Progenitor cell of endocrine pancreas (in vitro differentiated cells): ENCODE results near the gene DGCR8. TPM values are rescaled to one million over a fixed set of nuclear protein-coding genes. Genes with fewer than 3 reads are reported as not detected.

ENCODE experiments used
- DNase-seq: peaks from one replicate; pipeline ENCODE4 v3.0.0; 2021; ENCODE audit warnings: low spot score; ENCODE audit not compliant: unreplicated experiment
- H3K27ac Mint-ChIP-seq: 2 replicates; pipeline ENCODE4 v1.8.0; 2021; ENCODE audit warnings: mild to moderate bottlenecking, moderate library complexity, mixed read lengths
- H3K27me3 Mint-ChIP-seq: 2 replicates; pipeline ENCODE4 v1.8.0; 2021; ENCODE audit warnings: mixed read lengths
- H3K36me3 Mint-ChIP-seq: 2 replicates; pipeline ENCODE4 v1.8.0; 2022; ENCODE audit warnings: mixed read lengths; ENCODE audit not compliant: insufficient read depth
- H3K4me1 Mint-ChIP-seq: 2 replicates; pipeline ENCODE4 v1.8.0; 2021; ENCODE audit warnings: low read depth, mixed read lengths
- H3K4me3 Mint-ChIP-seq: 2 replicates; pipeline ENCODE4 v1.8.0; 2021; ENCODE audit warnings: low read depth, mild to moderate bottlenecking, moderate library complexity, mixed read lengths
- H3K9me3 Mint-ChIP-seq: 2 replicates; pipeline ENCODE4 v1.8.0; 2021; ENCODE audit warnings: low read depth, mixed read lengths
- CTCF ChIP-seq: fragments of 200-600 bp; sonication (generic); IDR thresholded peaks from one replicate; pipeline ENCODE4 v1.5.0; 2021; ENCODE audit warnings: antibody characterized with exemption, mild to moderate bottlenecking; ENCODE audit not compliant: unreplicated experiment
- total RNA-seq: library from RNA; stranded (reverse); gene quantifications from 2 replicates; pipeline ENCODE4 v1.2.1, GENCODE V29; 2021

The DGCR8 gene
- total RNA-seq, 1 donor from 2014 or later: 75.8 TPM

DNA sequence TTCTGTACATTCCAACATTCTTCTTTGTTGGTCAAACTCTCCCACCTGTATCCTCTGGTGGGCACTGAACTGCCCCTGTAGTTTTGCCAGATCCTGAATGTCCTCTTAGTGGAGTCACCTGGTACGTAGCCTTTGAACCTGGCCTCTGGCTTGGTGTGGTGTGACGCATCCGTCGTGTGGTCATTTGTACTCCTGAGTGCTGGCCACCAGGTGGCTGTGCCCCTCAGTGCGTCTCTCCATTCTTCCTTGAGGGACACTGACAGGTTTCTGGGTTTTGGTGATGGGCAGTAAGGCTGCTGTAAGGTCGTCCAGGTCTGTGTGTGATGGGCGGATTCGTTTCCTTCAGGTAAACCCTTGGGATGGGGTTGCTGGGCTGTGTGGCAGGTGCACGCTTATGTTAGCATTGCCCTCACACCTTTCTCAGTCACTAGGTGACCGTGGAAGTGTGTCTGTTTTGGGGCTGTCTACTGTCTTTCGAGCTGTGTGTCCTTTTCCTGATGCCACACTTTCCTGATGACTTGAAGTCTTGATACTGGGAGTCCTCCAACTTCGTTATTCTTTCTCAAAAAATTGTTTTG, 22.3 kb downstream of the DGCR8 start:
- H3K4me1 Mint-ChIP-seq: no peaks in the 10 kb centered on the region
- DNase-seq: no peak
- no peaks in the 10 kb centered on the region for H3K9me3 Mint-ChIP-seq
- peaks cover 10% of the 10 kb centered on the region for H3K36me3 Mint-ChIP-seq
- TF ChIP-seq CTCF: peak; percentile 19
- peak overlapping the region; percentile 49 for H3K27ac Mint-ChIP-seq
- no peak overlapping the region for H3K4me3 Mint-ChIP-seq
- H3K27me3 Mint-ChIP-seq: no peaks in the 10 kb centered on the region

GRCh38 chr22:20105456-20106204, 25.6 kb downstream of the DGCR8 start:
- no peak for DNase-seq
- Mint-ChIP-seq H3K4me1 (no peaks in the 10 kb centered on the region), H3K27ac (no peak overlapping the region), H3K27me3 (no peaks in the 10 kb centered on the region), H3K9me3 (no peaks in the 10 kb centered on the region), H3K36me3 (peaks cover 14% of the 10 kb centered on the region), H3K4me3 (no peak overlapping the region)
- TF ChIP-seq CTCF: no peak

DNA sequence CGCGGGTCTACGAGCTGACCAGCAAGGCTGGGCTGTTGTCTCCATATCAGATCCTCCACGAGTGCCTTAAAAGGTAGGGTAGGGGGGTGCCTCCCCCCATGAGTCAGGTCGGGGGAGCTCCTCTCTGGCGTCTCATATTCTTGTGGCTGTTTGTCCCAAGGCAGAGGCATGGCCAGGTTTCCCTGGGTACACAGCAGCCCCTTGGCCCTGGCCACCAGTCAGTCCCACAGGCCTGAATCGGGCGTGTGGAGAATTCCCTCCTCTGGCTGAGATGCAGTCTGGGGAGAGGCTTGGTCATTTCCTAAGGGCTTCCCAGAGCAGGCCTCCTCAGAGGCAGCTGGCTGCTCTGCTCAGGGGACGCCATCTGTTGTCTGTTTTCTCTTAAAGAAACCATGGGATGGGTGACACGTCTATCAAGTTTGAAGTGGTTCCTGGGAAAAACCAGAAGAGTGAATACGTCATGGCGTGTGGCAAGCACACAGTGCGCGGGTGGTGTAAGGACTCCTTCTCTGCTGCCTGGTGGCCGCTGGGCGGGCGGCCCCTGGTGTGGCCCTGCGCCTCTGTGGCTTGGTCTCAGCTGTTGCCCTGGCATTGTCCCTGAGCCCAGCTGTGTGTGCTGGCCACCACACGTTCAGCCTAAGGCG, 26.3 kb downstream of the DGCR8 start:
- Mint-ChIP-seq H3K27ac (peak overlapping the region; percentile 29), H3K9me3 (no peaks in the 10 kb centered on the region), H3K4me1 (no peaks in the 10 kb centered on the region), H3K36me3 (peaks cover 14% of the 10 kb centered on the region), H3K27me3 (no peaks in the 10 kb centered on the region), H3K4me3 (no peak overlapping the region)
- TF ChIP-seq CTCF: no peak
- no peak for DNase-seq

- Mint-ChIP-seq H3K27me3 (no peaks in the 10 kb centered on the region), H3K27ac (peak overlapping the region; percentile 29), H3K36me3 (peaks cover 14% of the 10 kb centered on the region)
Observed at GRCh38 chr22:20106849-20107237, 26.8 kb downstream of the DGCR8 start.

More at GRCh38 chr22:20106849-20107237, 26.8 kb downstream of the DGCR8 start:
- Mint-ChIP-seq H3K4me3 (no peak overlapping the region), H3K9me3 (no peaks in the 10 kb centered on the region), H3K4me1 (no peaks in the 10 kb centered on the region)
- TF ChIP-seq CTCF: no peak
- no peak for DNase-seq
